ENCODE results near the gene PDLIM5.

DNA sequence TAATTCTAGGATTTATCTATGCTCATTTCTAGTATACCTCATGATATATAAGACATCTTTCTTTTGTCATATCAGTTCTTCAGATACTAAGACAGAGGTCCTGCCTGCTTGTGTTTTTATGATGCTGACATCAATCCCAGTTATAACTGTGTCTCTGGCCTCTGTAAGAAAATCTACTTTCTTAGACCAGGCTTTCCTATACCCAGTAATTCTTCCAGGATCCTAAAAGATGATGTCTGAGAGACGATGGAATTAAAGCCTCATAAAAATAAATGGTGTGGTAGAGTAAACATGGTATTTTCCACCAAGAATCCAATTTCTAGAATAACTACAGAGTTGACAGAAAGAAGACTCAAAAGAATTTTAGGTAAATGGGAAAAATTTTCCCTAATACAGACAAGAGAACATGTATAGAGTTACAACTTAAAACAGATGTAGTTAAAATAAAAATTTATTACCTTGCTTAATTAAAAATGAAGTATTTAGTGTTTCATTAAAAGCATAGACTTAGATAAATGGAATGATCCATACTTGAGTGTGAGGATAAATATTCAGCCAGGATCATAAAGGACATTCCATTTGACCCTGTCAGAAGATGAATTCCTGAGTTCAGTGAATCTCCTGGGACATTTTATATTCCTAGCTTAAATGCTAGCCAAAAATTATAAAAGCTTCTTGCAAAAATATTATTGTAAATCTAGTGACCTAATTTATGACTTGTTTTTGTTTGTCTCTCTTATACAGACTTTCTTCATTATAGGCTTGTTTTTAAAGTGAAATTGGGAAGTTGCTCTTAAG lies 137.4 kb downstream of the PDLIM5 start:
- TF ChIP-seq, protein P1, sequence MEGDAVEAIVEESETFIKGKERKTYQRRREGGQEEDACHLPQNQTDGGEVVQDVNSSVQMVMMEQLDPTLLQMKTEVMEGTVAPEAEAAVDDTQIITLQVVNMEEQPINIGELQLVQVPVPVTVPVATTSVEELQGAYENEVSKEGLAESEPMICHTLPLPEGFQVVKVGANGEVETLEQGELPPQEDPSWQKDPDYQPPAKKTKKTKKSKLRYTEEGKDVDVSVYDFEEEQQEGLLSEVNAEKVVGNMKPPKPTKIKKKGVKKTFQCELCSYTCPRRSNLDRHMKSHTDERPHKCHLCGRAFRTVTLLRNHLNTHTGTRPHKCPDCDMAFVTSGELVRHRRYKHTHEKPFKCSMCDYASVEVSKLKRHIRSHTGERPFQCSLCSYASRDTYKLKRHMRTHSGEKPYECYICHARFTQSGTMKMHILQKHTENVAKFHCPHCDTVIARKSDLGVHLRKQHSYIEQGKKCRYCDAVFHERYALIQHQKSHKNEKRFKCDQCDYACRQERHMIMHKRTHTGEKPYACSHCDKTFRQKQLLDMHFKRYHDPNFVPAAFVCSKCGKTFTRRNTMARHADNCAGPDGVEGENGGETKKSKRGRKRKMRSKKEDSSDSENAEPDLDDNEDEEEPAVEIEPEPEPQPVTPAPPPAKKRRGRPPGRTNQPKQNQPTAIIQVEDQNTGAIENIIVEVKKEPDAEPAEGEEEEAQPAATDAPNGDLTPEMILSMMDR (IDR thresholded peaks at IDR 0.05; ENCODE audit: low read depth, low read length, poor library complexity, severe bottlenecking): no peak
- TF ChIP-seq EZH2phosphoT487 (IDR thresholded peaks at IDR 0.05; ENCODE audit: borderline replicate concordance, low read length): no peak
